HG02938 (cell line): Measurements from ENCODE around the gene CCNK.

ENCODE experiments used
- ATAC-seq: cut with Tn5 transposase; IDR thresholded peaks from one replicate; pipeline ENCODE4 v1.9.1; 2021; ENCODE audit warnings: mild to moderate bottlenecking, moderate library complexity; ENCODE audit not compliant: unreplicated experiment

Gene CCNK

GRCh38 chr14:99505089-99505488, 23.9 kb downstream of the CCNK start:
- ATAC-seq: no peak

- ATAC-seq: no peak
Measured at GRCh38 chr14:99506276-99506675, 25.1 kb downstream of the CCNK start.

- ATAC-seq: no peak
Measured at GRCh38 chr14:99507860-99508640, 26.8 kb downstream of the CCNK start.

GRCh38 chr14:99508896-99509629, 27.9 kb downstream of the CCNK start:
- no peak for ATAC-seq

- no peak for ATAC-seq
Measured at GRCh38 chr14:99509871-99510555, 28.8 kb downstream of the CCNK start.

GRCh38 chr14:99510556-99511139, 29.4 kb downstream of the CCNK start:
- no peak for ATAC-seq

GRCh38 chr14:99511421-99512109, 30.4 kb downstream of the CCNK start:
- no peak for ATAC-seq

GRCh38 chr14:99512110-99512449, 30.9 kb downstream of the CCNK start:
- ATAC-seq: no peak

GRCh38 chr14:99512571-99513182, 31.5 kb downstream of the CCNK start:
- no peak for ATAC-seq

- no peak for ATAC-seq
Measured at GRCh38 chr14:99513183-99513694, 32.0 kb downstream of the CCNK start.

- no peak for ATAC-seq
Measured at GRCh38 chr14:99513946-99514551, 32.8 kb downstream of the CCNK start.

GRCh38 chr14:99514552-99515300, 33.5 kb downstream of the CCNK start:
- ATAC-seq: no peak

GRCh38 chr14:99515301-99516155, 34.3 kb downstream of the CCNK start:
- no peak for ATAC-seq

GRCh38 chr14:99516156-99516870, 35.1 kb downstream of the CCNK start:
- no peak for ATAC-seq

GRCh38 chr14:99516871-99517642, 35.8 kb downstream of the CCNK start:
- ATAC-seq: no peak

GRCh38 chr14:99517643-99518381, 36.6 kb downstream of the CCNK start:
- no peak for ATAC-seq
